ENCODE measurements around the gene LIMCH1. TPM values are rescaled to one million over a fixed set of nuclear protein-coding genes. Genes with fewer than 3 reads are reported as not detected.

The LIMCH1 gene
- total RNA-seq, 1 experiment from 2014 or later, result not detected

DNA sequence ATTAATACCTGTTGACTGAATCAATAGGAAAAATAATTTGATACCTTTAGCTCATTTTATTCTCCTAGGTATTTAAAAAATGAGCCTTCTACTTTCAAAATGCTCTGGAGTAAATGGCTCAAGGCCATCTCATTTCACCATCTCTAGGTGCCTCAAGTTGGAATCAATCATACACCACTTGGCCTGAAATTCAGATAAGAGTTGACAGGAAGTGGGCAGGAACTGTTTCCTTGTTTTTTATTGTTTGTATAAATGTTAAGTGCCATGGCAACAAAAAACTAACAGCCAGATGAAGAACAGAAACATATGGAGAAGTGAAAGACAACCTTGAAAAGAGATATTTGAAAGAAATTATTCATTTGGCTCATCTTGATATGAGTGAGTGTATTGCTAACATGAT, 12.4 kb downstream of the LIMCH1 start:
- in situ Hi-C loops (cut with HindIII; ENCODE audit: low sequenced_read_pairs), result no loop called here
- no peak for DNase-seq (ENCODE audit: low spot score)

DNA sequence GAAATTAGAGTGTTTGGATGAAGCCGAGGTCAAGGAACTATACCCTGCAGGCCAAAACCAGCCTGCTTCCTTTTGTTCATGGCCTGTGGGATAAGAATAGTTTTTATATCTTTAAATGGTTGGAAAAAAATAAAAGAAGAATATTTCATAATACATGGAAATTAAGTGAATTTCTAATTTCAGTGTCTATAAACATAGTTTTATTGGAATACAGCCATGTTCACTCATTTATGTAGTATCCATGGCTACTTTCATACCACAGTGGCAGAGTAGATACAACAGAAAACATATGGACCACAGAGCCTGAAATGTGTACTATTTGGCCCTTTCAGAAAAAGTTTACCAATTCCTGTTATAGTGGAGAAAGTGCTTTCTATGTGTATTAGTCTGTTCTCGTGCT, 13.6 kb downstream of the LIMCH1 start:
- in situ Hi-C loops (cut with HindIII; ENCODE audit: low sequenced_read_pairs), result no loop called here
- DNase-seq (ENCODE audit: low spot score), result no peak

DNA sequence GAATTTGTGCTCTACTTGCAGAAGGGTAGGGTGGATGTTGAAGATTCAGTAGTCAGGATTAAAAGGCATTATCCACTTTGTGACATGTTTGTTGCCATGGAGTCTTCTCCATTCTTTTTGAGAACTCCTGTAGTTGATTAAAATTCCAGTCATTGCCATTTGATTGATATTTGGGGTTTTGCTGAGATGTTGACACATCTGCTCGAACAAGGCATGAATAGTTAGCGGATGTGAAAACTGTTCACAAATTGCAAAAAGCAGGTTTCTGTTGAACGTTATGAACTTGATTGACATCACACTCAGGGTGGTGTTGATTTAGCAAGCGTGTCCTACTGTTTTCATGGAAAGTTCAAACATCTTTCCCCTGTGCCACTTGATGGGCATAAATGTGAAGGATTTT, 16.9 kb downstream of the LIMCH1 start:
- in situ Hi-C loops (cut with HindIII; ENCODE audit: low sequenced_read_pairs), result no loop called here

DNA sequence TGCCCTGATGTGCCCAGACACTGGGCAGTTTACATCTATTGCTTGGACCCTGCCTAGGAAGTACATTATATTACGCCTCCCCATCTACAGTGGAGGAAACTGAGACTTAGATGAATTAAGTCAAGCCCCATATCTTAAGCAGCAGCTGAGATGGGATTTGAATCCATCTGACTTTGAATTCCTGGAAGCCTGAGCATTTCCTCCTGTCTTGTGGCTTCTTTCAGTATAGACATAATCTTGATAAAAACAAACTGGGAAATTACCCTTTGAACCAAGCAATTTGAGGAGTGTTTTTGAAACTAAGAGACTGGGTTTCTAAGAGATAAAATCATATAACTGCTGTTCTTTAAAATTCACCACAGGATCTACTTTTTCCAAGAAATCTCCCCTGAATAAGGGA, 18.6 kb downstream of the LIMCH1 start:
- DNase-seq (ENCODE audit: low spot score), result no peak
- in situ Hi-C loops (cut with HindIII; ENCODE audit: low sequenced_read_pairs), result no loop called here

More for the DNA sequence above, 16.9 kb downstream of the LIMCH1 start:
- DNase-seq (ENCODE audit: low spot score), result no peak

DNA sequence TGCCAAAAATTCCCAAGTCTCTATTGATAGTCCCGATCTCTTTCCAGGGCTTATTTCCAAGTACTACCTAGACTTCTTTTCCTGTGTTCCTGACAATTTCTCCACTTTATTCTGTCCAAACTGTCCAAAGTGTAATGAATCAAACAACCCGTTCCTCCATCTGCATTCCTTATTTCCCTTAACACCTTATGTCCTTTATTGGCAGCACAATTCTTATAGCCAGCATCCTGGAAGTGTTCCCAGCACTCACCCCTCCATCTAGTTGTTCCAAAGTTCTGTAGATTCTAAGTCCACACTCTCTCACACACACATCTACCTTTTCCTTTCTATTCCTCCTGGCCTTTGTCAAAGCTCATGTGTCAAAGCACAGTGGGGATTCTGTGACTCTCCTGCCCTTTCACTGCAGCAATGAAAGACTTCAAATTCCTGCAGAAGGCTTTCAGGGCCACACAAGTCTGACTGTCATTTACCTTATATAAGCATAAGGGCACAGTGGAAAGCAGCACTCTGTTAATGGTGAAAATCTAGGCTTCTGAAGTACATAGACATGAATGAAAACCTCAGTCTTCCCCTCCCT, 22.1 kb downstream of the LIMCH1 start:
- DNase-seq (ENCODE audit: low spot score), result no peak
- in situ Hi-C loops (cut with HindIII; ENCODE audit: low sequenced_read_pairs), result no loop called here

DNA sequence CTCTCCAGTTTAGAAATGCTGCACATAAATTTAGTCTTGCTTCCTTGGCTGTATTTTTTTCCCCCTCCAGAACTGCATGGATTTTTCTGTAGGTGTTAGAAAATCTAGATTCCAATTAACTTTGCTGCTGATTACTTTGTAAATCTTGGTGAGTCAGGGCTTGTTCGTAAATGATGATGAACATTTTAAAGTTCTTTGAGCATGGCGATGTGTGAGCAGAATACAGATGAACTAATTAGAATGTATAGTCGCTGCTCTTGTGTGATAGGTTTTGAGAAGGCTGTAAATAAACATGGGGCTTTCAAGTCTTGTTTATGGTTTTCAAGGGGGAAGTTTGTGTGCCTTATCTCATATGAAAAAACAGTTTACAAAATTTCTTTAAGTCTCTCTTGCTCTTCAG, 23.3 kb downstream of the LIMCH1 start:
- DNase-seq (ENCODE audit: low spot score), result no peak
- in situ Hi-C loops (cut with HindIII; ENCODE audit: low sequenced_read_pairs), result no loop called here

DNA sequence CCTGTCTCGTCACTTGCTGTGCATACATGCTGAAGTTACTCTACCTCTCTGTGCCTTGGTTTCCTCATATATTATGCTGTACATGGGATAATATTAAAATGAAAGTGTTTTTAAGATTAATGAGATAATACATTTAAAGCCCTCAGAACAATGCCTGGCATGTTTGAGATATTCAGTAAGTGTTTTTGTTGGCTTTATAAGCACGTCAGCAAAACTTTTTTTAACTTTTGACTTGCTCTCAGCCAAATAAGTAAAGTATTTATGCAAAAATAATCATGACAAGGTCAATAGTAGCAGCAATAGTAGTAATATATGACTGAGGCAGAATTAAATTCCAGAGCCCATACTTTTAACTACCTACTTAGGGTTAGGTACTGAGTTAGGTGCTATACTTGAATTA, 29.2 kb downstream of the LIMCH1 start:
- no peak for DNase-seq (ENCODE audit: low spot score)
- in situ Hi-C loops (cut with HindIII; ENCODE audit: low sequenced_read_pairs), result no loop called here

DNA sequence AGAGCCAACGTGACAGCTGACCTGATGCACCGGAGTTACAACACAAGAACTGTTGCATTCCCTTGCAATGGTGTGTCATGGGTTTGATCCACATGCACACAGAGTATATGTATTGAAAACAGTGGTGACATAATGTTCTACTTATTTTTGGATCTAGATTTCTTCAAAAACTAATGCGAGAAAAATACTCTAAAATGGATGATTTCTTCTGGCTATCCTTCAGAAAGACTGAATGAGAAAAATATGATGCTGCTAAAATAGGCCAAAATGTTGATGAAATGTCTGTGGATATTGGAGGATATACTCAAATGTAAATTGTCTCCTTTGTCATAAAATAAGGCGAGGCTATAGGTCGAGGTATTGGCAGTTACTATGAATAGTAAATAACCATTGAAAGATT, 30.4 kb downstream of the LIMCH1 start:
- in situ Hi-C loops (cut with HindIII; ENCODE audit: low sequenced_read_pairs), result no loop called here
- no peak for DNase-seq (ENCODE audit: low spot score)

DNA sequence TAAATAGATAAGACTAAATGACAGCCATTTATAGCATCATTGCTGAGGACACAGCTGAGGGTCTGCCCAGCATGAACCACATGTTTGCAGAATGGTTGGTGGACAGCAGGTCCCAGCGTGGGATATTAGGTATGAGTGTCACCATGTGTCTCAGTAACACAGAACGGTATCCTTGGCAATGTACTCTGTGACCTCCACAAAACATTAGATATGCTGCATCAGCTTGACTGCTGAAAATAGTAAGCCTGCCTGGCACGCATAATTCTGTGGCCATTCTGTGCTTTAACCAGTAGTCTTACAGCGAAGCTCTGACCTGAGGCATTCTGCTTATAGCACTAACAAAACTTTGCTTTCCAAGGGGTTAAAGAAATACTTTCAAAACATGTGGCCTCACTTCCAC, 32.0 kb downstream of the LIMCH1 start:
- in situ Hi-C loops (cut with HindIII; ENCODE audit: low sequenced_read_pairs), result no loop called here
- peak; percentile 85 for DNase-seq (ENCODE audit: low spot score)

DNA sequence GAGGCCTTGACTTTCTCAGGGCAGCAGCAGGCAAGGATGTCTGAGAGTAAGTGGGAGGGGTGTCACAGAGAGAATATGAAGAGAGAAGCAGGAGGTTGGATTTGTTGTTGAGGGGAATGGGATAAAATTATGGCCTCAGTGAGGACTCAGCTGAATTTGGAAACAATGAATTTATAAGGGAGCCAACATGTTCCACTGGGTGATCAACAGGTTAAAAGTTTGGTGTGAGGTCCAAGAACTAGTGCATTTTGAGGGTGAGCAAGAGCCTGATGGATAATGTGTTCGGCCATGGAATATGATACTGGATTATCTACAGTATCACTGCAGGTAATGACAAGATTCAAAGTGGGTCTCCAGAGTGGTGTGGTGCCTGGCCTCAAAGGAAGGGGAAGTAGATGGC, 33.5 kb downstream of the LIMCH1 start:
- in situ Hi-C loops (cut with HindIII; ENCODE audit: low sequenced_read_pairs), result no loop called here
- DNase-seq (ENCODE audit: low spot score), result no peak

DNA sequence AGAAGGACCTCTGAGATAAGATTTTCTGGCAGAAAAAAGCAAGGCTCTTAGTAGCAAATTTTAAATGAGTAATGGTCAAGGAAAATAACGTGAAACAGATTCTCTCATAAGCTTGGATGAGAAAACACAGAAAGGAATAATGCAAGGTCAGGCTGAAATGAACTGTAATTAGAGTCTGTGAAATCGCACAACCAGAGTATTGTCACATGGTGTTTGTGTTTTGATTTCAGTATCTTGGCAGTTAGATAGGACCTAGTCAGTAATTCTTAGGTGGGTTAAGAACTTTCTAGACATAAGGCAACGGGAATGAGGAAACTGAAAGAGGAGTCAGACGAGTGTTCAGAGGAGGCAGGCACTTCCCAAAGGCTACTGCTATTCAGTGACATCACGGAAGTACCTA, 34.6 kb downstream of the LIMCH1 start:
- in situ Hi-C loops (cut with HindIII; ENCODE audit: low sequenced_read_pairs), result no loop called here
- DNase-seq (ENCODE audit: low spot score), result no peak

DNA sequence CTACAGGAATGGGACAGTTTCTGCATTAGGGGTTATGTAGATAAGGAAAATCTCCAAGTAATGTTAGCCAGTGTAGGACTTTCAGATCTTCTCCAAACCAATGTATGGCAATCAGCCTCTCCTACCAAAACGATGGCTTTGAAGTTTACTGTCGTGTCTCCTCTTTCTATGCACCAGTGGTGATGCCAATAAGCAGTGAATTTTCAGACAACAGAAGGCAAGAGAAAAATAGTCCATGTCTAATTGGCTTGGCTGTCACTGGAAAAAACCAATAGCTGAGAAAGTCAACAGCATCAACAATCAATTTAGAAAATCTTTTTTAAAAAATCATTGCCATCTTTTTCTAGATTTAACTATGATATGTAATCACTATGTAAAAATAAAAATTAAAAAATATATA, 35.0 kb downstream of the LIMCH1 start:
- in situ Hi-C loops (cut with HindIII; ENCODE audit: low sequenced_read_pairs), result no loop called here
- DNase-seq (ENCODE audit: low spot score), result no peak

DNA sequence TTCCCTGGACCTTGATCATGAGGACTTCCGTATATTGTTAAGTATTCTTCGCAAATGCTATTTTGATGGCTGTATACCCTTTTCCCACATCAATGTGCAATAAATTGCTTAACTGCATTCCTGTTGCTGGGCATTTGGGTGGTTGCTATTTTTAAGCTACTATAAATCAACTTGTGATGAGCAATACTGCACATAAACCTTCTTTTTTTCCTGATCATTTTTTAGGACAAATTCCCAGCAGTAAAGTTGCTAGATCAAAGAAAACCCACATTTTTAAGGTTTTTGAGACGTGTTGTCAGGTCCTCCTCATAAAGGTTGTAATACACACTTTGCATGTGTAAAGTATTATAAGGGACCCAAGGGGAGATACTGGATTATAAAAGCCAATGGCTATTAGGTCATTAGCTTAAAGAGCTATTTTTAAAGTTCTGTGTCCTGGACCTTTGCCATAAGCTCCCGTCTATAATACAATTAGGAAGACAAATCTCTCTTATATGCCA, 35.6 kb downstream of the LIMCH1 start:
- DNase-seq (ENCODE audit: low spot score), result no peak
- in situ Hi-C loops (cut with HindIII; ENCODE audit: low sequenced_read_pairs), result no loop called here

DNA sequence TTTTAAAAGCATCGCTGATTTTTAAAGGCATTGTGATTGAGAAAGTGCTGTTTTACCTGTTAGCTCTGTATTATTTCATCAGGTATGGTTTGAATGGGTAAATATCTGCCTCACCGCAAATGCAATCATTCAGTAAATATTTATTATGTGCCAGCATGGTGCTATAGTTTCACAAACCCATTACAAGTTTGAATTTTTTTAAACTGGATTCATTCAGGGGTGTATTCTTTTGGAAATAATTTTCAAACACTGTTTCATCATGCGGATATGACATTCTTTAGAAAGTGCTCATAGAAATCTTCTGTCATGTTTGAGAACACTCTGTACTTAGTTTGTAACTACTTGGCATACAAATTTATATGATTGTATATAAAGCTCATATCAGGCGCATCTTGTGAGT, 37.2 kb downstream of the LIMCH1 start:
- in situ Hi-C loops (cut with HindIII; ENCODE audit: low sequenced_read_pairs), result no loop called here
- DNase-seq (ENCODE audit: low spot score), result no peak

DNA sequence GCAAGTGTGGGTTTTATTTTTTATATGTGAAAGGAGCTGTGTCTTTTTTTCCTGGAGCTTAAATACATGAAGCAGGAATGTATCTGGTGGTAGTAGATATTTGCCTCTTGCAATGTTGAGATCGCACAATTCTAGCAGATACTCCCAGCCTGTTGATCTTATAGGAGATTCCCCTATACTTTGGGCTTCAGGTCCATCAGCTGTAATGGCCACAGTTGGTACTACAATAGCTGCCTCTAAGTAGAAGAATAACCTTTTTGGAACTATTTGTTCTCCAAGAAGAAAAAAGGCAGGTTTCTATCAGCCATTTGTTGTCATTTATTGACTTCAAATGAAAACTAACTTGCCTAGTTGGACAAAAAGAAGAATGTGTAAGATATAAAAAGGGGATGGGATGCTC, 37.7 kb downstream of the LIMCH1 start:
- DNase-seq (ENCODE audit: low spot score), result no peak

DNA sequence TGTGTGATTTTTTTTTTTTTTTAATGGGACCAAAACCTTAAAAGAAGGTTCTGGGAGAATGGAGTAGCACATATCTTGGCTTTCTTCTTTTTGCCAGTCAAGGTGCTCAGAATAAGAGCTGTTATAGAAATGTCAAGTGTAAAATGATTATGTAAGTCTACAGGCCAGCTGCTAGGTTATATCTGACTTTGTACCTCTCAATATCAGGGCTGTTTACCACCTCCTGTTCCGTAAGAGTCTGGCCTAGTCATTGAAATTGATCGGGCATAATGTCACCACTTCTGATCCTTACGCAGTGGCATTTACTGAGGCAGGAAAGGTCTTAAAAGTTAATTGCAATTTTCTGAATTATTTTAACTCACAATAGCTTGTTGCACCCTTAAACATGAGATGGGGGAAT, 41.1 kb downstream of the LIMCH1 start:
- DNase-seq (ENCODE audit: low spot score), result no peak
- in situ Hi-C loops (cut with HindIII; ENCODE audit: low sequenced_read_pairs), result no loop called here

More for the DNA sequence above, 37.7 kb downstream of the LIMCH1 start:
- in situ Hi-C loops (cut with HindIII; ENCODE audit: low sequenced_read_pairs), result no loop called here

DNA sequence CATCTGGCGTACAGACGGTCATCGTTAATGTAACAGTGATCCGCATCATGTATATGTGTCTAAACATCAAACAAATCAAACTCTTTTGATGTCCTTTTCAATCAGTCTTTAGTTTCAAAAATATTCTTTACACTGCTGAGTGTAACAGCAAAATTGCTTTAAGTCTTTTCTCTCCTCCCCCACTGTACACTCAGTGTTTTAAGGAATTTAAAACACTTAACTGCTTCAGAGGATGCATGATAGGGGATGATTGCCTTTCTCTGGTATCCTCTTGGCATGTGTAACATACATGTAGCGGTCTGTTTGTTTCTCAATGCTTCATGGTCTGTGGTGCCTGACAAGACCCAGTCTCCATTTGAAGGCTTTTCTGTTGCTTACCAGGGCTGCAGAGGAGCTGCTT, 41.6 kb downstream of the LIMCH1 start:
- no peak for DNase-seq (ENCODE audit: low spot score)
- in situ Hi-C loops (cut with HindIII; ENCODE audit: low sequenced_read_pairs), result no loop called here

DNA sequence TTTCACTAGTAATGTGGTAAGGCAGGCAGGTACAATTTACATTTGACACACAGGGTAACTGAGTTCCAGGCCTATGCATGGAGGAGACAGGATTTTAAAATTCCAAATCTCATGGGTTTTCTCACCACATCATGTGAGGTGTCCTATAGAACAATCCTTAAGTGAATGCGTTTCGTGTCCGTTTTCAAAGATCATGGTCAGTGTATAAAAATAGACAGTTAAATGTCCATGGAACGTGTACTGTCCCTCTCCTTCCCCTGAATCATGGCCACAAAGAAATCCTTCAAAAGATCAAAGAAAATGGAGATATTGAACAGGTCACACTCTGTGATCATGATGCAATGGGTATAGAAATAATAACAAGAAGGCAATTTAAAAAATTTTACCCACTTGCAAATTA, 42.0 kb downstream of the LIMCH1 start:
- no peak for DNase-seq (ENCODE audit: low spot score)
- in situ Hi-C loops (cut with HindIII; ENCODE audit: low sequenced_read_pairs), result no loop called here

DNA sequence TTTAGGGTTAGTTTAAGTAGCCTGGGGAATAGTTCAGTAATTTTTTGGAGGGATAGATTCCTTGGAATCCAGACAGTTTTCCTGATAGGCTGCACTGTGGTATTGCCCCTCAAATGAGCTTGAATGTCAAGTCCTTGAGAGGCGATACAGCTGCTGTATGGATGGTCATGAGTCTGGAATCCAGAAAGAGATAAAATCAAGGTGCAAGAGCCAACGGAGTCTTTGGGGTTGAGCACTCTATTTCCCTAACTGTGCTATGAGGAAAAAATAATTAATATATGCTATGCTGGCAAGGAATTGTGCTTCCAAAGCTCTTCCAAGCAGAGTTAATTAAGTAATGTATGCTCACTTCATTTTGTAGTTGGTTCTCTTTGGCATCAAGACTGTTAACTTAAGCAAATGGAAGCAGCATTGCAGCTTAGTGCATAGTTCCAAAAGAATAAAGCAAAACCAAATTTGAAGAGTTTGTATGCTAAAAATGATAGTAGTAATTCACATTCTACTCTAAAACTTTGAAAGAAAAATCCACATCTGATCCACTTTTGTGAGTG, 48.8 kb downstream of the LIMCH1 start:
- no peak for DNase-seq (ENCODE audit: low spot score)
- in situ Hi-C loops (cut with HindIII; ENCODE audit: low sequenced_read_pairs), result no loop called here

DNA sequence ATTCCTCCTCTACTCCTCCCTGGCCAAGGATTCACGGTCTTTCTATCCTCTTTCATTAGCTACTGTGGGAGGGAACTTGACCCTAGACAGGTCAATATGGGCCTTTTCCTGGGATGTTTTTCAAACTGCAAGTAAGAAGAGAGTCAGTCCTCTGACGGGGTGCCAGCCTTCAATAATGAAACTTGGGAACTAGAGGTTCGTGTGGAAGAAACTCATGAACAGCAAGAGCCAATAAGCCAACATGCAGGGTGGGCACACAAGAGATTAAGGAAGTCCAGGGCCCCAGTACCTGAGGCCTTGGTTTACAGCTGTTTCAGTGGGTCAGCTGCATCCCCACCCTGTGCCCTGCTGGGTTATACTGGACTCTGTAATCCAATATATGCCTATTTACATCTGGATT, 49.3 kb downstream of the LIMCH1 start:
- DNase-seq (ENCODE audit: low spot score), result no peak
- in situ Hi-C loops (cut with HindIII; ENCODE audit: low sequenced_read_pairs), result no loop called here

DNA sequence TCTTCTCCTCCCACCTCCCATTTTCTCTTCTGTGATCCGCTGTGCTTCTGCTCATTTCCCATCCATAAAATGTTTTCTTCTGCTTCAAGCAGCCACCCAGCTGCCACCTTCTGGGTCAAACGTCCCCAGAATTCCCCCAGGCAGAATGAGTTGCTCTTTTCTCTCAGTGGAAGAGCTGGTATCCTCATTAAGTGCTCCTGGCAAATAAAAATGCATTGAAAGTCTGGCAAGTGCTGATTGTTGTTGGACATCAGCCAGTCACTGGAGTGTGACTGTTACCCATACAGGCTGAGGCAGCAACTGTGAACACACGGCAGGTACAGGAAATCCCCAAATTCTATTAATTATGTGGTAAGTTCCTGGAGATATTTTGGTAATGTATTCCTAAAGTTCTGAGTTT, 52.6 kb downstream of the LIMCH1 start:
- peak; percentile 76 for DNase-seq (ENCODE audit: low spot score)
- in situ Hi-C loops (cut with HindIII; ENCODE audit: low sequenced_read_pairs), result no loop called here

All from G401 (cell line).